Measurements from ENCODE around the gene RAD23A.
"Not testable (repeated sequence)": the region's sequence is repeated elsewhere in the genome, so short reads cannot be mapped to it uniquely, and the experiment has no call there.

Gene RAD23A

DNA sequence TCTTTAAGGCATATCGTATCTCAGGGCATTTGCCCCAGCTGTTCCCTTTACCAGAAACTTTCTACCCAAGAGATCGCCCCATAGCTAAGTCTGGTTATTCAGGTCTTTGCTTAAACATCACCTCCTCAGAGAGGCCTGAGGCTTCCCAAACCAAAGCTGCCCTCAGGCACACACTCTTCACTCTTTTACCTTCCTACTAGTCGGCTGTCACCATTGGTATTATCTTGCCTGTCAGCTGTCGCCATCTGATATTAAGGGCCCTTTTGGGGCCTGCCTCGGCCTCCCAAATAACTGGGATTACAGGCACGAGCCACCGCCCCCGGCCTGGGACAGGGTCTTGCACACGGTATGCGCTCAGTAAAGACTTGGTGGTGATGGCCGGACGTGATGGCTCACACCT, 10.3 kb downstream of the RAD23A start:
- no peak for DNase-seq

DNA sequence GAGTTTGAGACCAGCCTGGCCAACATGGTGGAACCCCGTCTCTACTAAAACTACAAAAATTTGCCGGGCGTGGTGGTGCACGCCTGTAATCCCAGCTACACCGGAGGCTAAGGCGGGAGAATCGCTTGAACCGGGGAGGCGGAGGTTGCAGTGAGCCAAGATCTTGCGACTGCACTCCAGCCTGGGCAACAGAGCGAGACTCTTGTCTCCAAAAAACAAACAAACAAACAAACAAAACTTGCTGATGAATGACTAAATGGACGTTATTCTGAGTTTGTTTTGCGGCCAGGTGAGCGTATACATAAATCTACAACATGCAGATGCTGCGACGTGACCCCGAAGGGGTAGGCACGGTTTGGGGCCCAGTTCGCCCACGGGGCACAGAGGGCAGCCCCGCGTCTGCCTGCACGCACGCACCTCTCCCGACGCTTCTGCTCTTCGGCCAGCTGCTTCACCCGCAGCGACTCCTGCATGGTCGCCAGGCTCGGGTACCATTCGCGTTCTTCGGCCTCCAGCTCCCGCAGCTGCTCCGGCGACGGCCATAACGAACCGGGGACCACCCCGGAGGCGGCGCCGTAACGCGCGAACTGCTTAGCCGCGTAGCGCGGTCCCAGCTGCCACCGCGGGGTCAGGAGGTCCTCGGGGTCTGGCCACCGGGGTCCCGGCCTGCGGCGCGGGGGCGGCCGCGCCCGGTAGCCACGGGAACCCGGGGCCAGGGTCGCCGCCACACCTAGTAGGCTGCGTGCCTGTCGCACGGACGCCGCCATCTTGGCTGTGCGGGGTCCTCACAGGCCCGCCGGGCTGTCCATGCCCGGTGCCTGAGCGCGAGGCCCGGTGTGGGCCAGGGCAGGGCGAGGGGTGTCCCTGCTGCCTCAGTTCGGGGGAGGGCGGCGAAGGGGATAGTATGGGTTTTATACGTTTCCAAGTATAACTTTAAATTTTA, 11.1 kb downstream of the RAD23A start, which contains the start of gene GADD45GIP1:
Gene GADD45GIP1 (minus strand): TSS at position 778 of the 943 bp plus-strand sequence. CDS start 11 bp downstream, at position 767.
- DNase-seq = peak; percentile 35

DNA sequence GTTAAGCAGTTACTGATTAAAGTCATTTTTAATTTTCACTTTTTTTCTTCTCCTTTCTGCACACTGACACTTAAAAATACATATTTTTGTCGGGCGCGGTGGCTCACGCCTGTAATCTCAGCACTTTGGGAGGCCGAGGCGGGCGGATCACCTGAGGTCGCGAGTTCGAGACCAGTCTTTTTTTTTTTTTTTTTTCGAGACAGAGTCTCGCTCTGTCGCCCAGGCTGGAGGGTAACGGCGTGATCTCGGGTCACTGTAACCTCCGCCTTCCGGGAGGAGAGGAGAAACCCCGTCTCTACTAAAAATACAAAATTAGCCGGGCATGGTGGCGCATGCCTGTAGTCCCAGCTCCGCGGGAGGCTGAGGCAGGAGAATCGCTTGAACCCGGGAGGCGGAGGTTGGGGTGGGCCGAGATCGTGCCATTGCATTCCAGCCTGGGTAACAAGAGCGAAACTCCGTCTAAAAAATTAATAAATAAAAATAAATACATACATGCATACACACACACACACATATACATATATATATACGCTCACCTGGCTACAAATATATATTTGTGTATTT, 11.8 kb downstream of the RAD23A start:
- not testable (repeated sequence) for DNase-seq

GRCh38 chr19:12959481-12959880, 13.8 kb downstream of the RAD23A start:
- no peak for DNase-seq

DNA sequence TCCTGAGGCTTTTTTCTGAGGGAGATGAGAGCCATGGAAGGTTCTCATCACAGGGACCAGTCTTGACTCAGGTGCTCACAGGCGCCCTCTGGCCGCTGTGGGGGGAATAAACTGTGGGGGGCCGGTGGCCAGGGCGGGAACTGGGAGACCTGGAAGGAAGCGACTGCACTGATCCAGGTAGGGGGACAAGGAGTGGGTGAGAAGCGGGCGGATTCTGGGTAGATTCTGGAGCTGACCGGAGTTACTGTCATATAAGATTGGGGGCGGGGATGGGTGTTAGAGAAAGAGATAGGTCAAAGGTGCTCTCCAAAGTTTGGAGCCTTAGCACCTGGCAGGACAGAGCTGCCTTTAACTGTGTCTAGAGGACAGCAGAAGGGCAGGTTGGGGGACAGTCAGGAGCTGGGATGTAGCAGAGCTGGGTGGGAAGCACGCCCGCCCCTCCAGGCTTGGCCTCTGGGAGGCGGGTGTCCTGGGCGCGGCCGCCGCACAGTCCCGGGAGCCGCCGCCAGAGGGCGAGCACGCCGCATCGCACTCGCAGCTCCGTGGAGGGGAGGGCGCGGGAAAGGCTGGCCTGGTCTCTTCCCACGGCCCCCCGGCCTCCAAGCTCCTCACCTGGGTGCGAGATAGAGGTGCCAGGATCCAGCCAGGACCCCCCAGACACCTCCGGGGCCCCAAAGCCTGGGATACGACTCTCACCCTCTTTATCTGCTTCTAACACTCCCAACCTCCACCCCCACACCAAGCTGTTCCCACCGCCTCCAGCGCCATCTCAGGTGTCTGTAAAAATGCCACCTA, 19.6 kb downstream of the RAD23A start:
- peak; percentile 49 for DNase-seq

DNA sequence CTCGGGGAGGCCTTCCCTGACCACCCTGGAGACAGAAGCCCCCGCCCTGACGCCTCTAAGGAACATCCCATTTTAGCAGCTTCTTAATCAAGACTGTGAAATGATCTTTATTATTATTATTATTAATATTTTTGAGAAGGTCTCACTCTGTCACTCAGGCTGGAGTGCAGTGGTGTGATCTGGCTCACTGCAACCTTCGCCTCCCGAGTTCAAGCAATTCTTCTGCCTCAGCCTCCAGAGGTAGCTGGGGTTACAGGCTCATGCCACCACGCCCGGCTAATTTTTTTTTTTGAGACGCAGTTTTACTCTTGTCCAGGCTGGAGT, 20.1 kb downstream of the RAD23A start:
- DNase-seq = no peak

DNA sequence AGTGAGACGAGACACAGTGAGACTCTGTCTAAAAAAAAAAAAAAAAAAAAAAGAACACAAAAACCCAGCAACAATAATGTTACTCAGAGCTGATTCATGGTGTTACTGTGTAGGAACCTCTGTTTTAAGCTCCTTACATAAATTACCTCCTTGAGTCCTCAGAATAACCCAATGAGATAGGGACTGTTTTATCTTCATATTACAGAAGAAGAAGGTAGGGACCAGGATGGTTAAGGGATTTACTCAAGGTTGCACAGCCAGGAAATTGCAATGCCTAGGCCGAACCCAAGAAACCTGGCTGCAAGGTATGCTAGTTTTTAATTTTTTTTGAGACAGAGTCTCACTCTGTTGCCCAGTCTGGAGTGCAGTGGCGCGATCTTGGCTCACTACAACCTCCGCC, 22.2 kb downstream of the RAD23A start:
- no peak for DNase-seq

DNA sequence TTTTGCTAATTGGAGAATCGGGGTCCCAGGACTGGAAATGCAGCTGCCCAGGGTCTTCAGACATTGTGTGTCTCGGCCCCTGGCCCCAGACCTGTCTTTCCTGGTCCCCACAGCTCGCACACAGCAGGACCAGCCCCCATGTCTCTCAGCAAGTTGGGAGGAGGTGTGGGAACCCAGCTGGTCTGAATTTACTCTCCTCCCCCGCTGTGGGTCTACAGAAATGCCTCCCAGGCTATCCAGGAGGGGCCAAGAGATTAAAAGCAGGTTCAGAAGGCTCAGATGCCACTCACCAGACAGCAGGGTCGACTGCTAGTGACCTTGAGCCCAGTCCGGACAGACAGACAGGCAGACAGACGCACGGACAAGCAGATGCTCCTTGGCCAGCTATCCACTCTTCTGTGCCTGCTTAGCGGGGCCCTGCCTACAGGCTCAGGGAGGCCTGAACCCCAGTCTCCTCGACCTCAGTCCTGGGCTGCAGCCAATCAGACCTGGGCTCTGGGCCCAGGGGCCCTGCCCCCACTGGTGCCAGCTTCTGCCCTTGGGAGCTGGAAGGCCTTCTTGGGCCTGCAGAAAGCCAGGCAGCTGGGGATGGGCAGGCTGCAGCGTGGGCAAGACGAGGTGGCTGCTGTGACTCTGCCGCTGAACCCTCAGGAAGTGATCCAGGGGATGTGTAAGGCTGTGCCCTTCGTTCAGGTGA, 23.8 kb downstream of the RAD23A start, which contains the start of gene DAND5:
Gene DAND5 (plus strand): TSS at position 285 of the 697 bp plus-strand sequence. CDS start 85 bp downstream, at position 370.
- no peak for DNase-seq

- no peak for DNase-seq
Observed at GRCh38 chr19:12970070-12970820, 24.6 kb downstream of the RAD23A start.

DNA sequence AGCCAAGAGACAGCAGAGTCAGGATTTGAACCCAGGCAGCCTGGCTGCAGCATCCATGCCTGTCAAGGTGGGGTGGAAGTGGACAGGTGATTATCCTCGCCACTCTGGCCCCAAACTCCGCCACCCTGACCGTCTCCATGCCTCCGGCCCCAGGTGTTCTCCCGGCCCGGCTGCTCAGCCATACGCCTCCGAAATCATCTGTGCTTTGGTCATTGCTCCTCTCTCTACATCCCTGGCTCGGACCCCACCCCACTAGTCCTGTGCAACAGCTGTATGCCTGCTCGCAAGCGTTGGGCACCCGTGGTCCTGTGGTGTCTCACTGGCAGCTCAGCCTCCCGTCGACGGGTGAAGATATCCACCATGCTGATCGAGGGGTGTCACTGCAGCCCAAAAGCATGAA, 27.6 kb downstream of the RAD23A start:
- DNase-seq = no peak

DNA sequence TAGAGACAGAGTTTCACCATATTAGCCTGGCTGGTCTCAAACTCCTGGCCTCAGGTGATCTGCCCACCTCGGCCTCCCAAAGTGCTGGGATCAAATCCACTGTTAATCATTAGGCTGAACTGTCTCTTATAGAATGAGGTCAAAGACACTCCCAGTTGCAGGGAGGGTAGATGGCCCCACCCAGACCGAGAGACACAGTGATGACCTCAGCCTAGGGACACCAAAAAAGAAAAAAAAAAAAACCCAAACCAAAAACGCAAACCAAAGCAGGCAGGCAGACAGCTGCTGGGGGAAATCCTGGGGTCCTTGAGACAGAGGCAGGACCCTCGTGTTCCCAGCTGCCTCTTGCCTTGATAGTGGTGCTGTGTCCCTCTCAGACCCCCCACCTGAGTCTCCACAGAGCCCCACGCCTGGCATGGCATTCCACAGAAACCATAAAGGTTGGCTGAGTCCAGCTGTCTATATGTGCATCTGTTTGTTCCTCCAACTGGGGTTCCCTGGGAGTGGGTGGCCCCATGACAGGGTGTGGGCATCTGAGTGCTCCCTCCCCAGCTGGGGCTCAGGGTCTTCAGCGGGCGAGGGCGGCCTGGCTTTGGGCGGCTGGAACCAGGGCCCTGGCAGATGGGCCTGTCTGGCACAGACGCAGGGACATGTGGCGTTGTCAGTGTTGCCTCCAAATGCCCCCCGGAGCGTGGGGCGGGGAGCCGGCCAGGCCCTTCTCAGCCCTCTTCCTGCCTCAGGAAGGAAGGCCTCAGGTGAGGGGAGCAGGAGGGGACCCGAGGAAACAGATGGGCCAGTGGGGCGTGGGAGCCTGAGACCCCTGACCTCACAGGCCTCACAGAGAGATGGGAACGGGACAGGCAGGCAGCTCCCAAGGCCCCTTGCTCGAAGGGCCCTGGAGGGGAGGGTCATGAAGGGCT, 28.9 kb downstream of the RAD23A start:
- no peak for DNase-seq

DNA sequence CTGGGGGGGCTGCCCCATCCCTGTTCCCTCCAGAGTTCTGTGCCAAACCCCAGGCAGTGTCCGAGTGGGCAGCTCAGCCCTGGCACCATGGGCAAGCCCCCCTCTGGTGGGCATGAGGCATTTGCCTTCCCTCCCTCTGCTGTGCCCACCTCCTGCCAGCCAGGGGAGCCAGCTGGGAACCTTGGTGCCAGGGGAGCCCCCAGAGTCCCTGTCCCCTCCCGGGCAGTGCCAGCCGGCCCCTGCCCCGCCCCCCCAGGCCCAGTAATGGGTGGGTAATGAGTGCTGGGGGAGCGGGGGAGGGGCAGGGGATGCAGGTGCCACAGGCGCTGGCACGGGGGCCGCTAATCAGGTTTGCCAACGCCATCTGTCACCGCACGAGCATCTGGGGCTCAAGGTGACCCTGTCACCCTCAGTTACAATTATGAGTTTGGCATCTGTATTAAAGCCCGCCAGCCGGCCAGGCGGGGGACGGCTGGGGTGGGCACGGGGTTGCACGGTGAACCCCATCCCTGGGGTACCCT, 29.6 kb downstream of the RAD23A start:
- DNase-seq = no peak

DNA sequence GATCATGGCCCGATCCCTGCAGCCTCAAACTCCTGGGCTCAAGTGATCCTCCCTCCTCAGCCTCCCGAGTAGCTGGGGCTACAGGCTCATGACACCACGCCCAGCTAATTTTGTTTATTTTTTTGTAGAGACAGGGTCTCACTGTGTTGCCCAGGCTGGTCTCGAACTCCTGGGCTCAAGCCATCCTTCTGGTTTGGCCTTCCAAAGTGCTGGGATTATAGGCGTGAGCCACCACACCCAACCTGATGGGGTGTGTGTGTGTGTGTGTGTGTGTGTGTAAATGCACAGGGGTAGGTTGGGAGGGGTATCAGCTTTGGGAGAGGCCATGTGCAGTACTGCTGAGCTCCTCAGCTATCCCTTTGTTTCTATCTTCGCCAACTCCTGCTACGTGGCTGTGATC, 30.4 kb downstream of the RAD23A start:
- DNase-seq = not testable (repeated sequence)

GRCh38 chr19:12979974-12980373, 34.3 kb downstream of the RAD23A start:
- no peak for DNase-seq

GRCh38 chr19:12982648-12983047, 37.0 kb downstream of the RAD23A start:
- no peak for DNase-seq

DNA sequence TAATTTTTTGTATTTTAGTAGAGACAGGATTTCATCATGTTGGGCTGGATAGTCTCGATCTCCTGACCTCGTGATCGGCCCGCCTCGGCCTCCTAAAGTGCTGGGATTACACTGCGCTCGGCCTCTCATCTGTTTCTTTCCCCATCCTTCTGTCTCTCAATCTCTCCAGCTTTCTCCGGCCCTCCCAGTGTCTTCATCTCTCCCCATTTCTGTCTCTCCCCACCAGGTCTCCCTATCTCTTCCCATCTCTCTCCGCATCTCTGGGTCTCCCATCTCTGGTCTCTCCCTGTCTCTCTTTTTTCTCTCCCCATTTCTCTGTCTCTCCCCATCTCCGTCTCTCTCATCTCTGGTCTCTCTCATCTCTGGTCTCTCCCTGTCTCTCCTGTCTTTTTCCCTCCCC, 37.4 kb downstream of the RAD23A start:
- DNase-seq = no peak

- DNase-seq = peak; percentile 50
Observed at GRCh38 chr19:12983542-12984142, 38.0 kb downstream of the RAD23A start.

GRCh38 chr19:12984143-12984627, 38.5 kb downstream of the RAD23A start:
- no peak for DNase-seq

GRCh38 chr19:12984683-12985048, 39.0 kb downstream of the RAD23A start:
- DNase-seq = no peak
